ENCODE results near the gene CDH13.

CDH13 gene

DNA sequence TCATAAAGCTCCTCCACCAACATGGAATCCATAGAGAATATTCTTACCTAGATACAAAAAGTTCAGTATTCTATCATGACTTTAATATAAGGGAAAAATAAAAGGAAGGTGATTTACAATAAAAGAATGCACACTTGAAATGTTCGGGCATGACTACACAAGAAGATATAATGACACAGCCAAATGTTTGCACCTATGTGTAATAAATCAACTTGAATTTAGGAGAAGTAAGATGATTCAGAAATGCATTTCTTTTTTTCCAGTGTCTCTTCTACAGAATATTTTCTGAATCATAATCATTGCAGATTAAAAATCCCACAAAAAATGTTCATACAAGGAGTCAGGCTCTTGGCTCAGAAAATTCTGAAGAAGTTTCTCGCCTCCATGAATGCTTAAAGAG lies 777.0 kb downstream of the CDH13 start:
- TF ChIP-seq, protein P1, sequence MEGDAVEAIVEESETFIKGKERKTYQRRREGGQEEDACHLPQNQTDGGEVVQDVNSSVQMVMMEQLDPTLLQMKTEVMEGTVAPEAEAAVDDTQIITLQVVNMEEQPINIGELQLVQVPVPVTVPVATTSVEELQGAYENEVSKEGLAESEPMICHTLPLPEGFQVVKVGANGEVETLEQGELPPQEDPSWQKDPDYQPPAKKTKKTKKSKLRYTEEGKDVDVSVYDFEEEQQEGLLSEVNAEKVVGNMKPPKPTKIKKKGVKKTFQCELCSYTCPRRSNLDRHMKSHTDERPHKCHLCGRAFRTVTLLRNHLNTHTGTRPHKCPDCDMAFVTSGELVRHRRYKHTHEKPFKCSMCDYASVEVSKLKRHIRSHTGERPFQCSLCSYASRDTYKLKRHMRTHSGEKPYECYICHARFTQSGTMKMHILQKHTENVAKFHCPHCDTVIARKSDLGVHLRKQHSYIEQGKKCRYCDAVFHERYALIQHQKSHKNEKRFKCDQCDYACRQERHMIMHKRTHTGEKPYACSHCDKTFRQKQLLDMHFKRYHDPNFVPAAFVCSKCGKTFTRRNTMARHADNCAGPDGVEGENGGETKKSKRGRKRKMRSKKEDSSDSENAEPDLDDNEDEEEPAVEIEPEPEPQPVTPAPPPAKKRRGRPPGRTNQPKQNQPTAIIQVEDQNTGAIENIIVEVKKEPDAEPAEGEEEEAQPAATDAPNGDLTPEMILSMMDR (IDR thresholded peaks at IDR 0.05) = no peak
- no peaks in the 10 kb centered on the region for H3K36me3 Mint-ChIP-seq (ENCODE audit: low read depth)
- peaks cover 52% of the 10 kb centered on the region for H3K4me1 Mint-ChIP-seq
- no peak for DNase-seq
- peaks cover 4% of the 10 kb centered on the region for H3K9me3 Mint-ChIP-seq
- H3K27me3 Mint-ChIP-seq (ENCODE audit: low read depth, poor library complexity) = peaks cover 11% of the 10 kb centered on the region
- no peak overlapping the region for H3K4me3 Mint-ChIP-seq
- peak overlapping the region; percentile 22 for H3K27ac Mint-ChIP-seq

DNA sequence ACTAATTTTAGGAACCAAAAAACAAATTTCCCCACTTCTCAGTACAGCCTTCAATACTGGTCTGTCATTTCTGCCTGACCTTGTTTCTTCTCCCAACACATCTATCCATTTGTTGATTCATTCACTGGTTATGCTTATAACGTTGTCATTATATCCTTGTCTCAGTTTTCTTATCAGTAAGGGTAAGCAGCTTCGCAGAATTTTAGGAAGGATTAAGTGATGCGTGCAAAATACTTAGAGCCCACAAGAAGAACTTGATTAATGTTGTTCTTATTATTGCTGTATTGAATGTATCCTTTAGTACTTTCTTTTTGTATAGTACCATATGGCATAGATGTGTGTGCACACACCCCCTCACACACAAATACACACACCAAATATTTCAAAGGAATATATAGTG lies 777.5 kb downstream of the CDH13 start:
- TF ChIP-seq, protein P1 (IDR thresholded peaks at IDR 0.05) = no peak
- peaks cover 11% of the 10 kb centered on the region for H3K27me3 Mint-ChIP-seq (ENCODE audit: low read depth, poor library complexity)
- H3K27ac Mint-ChIP-seq = no peak overlapping the region
- no peaks in the 10 kb centered on the region for H3K36me3 Mint-ChIP-seq (ENCODE audit: low read depth)
- peaks cover 4% of the 10 kb centered on the region for H3K9me3 Mint-ChIP-seq
- DNase-seq = no peak
- H3K4me3 Mint-ChIP-seq = no peak overlapping the region
- H3K4me1 Mint-ChIP-seq = peaks cover 52% of the 10 kb centered on the region

DNA sequence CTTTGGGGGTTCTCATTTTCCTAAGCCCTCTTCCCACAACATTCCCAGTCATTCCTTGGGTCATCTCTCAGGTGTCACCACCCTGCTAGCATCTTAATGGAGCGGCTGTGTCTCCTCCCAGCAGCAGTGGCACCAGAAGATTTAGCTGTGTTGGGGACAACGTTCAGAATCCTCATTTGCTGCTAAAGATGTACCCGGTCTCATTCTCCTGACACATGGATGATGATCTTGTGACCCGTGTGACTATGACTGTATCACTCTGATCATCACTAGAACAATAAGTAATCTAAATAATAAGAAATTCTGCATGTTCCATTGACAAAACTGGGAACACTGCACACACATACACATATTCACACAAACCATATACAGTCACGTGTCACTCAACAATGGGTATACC lies 781.2 kb downstream of the CDH13 start:
- peaks cover 33% of the 10 kb centered on the region for H3K4me1 Mint-ChIP-seq
- H3K36me3 Mint-ChIP-seq (ENCODE audit: low read depth) = no peaks in the 10 kb centered on the region
- TF ChIP-seq, protein P1 (IDR thresholded peaks at IDR 0.05) = no peak
- H3K27ac Mint-ChIP-seq = no peak overlapping the region
- H3K4me3 Mint-ChIP-seq = no peak overlapping the region
- no peaks in the 10 kb centered on the region for H3K9me3 Mint-ChIP-seq
- peaks cover 11% of the 10 kb centered on the region for H3K27me3 Mint-ChIP-seq (ENCODE audit: low read depth, poor library complexity)
- no peak for DNase-seq

DNA sequence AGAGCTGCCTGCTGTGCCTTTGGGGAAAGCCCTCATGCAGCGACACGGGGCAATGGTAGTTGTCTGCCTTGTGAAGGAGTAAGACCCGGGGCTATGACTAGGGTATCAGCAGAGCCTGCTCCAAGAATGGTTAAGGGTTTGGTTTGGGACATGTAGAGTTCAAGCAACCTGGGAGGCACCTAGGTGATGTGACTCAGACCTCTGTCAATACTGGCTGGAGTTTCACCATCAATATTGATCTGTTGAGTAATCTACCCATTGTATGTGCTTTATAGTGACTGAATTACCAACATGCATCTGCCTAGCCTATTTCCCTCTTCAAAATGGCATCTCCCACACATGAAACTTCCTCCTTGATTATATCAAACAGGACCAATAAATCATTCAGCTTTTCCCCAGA lies 782.6 kb downstream of the CDH13 start:
- no peaks in the 10 kb centered on the region for H3K36me3 Mint-ChIP-seq (ENCODE audit: low read depth)

DNA sequence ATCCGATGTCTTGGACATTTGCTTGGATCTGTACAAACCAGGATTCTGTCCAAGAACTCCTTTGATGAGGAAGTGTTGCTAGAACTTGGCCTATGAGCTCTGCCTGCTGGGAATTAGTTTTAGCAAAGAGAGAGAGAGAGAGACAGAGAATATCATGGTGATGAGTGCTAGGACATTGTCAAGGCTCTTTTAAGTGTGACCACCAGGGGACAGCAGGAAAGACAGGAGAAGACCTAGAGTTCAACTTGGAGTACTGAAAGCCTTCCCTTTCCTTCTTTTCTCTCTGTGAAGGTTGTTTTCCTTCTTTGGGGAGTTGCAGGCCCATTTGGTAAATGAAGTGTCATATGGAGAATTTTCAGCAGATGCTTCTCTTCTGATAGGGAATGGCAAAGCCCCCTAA lies 791.8 kb downstream of the CDH13 start:
- H3K27ac Mint-ChIP-seq = no peak overlapping the region
- no peaks in the 10 kb centered on the region for H3K4me1 Mint-ChIP-seq
- no peaks in the 10 kb centered on the region for H3K9me3 Mint-ChIP-seq
- H3K36me3 Mint-ChIP-seq (ENCODE audit: low read depth) = no peaks in the 10 kb centered on the region
- H3K4me3 Mint-ChIP-seq = no peak overlapping the region
- no peak for DNase-seq
- H3K27me3 Mint-ChIP-seq (ENCODE audit: low read depth, poor library complexity) = peaks cover 30% of the 10 kb centered on the region
- TF ChIP-seq, protein P1 (IDR thresholded peaks at IDR 0.05) = no peak

More for the DNA sequence above, 782.6 kb downstream of the CDH13 start:
- H3K27ac Mint-ChIP-seq = no peak overlapping the region
- H3K27me3 Mint-ChIP-seq (ENCODE audit: low read depth, poor library complexity) = peaks cover 14% of the 10 kb centered on the region
- TF ChIP-seq, protein P1 (IDR thresholded peaks at IDR 0.05) = no peak
- no peaks in the 10 kb centered on the region for H3K9me3 Mint-ChIP-seq
- no peak overlapping the region for H3K4me3 Mint-ChIP-seq
- DNase-seq = no peak
- peaks cover 18% of the 10 kb centered on the region for H3K4me1 Mint-ChIP-seq

DNA sequence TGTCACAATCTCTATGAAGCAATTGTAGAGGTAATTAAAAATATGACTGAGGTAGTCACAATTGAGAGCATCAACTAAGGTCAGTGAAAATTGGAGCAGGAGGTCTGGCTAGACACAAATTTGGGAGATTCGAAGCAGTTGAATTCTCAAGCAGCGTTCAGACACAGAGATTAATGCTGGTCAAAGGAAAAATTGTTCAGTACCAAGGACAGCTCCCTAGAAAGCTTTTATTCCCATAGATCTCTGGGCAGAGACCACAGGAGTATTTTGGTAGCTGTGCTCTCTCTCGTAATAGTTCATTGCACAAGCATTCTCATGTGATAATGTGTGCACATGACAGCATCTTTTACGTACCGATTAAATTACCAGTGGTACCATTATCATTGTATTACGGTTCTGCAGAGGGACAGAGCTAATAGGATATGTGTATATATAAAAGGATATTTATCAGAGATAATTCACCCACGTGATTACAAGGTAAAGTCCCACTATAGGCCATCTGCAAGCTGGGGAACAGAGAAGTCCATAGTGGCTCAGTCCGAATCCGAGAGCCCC lies 793.5 kb downstream of the CDH13 start:
- peaks cover 33% of the 10 kb centered on the region for H3K27me3 Mint-ChIP-seq (ENCODE audit: low read depth, poor library complexity)
- no peaks in the 10 kb centered on the region for H3K4me1 Mint-ChIP-seq
- no peak overlapping the region for H3K4me3 Mint-ChIP-seq
- no peak overlapping the region for H3K27ac Mint-ChIP-seq
- TF ChIP-seq, protein P1 (IDR thresholded peaks at IDR 0.05) = no peak
- no peaks in the 10 kb centered on the region for H3K9me3 Mint-ChIP-seq
- DNase-seq = peak; percentile 33
- H3K36me3 Mint-ChIP-seq (ENCODE audit: low read depth) = no peaks in the 10 kb centered on the region

All from nephron progenitor cell (in vitro differentiated cells).